ENCODE data around the gene PTPRN2. TPM values are rescaled to one million over a fixed set of nuclear protein-coding genes. Genes with fewer than 3 reads are reported as not detected.

The PTPRN2 gene
- total RNA-seq, 1 donor from 2014 or later = 0.72 TPM

GRCh38 chr7:157767506-157768197 lies 820.0 kb downstream of the PTPRN2 start:
- no peak for DNase-seq (ENCODE audit: low spot score)

GRCh38 chr7:157766098-157766497 lies 821.5 kb downstream of the PTPRN2 start:
- no peak for DNase-seq (ENCODE audit: low spot score)

DNA sequence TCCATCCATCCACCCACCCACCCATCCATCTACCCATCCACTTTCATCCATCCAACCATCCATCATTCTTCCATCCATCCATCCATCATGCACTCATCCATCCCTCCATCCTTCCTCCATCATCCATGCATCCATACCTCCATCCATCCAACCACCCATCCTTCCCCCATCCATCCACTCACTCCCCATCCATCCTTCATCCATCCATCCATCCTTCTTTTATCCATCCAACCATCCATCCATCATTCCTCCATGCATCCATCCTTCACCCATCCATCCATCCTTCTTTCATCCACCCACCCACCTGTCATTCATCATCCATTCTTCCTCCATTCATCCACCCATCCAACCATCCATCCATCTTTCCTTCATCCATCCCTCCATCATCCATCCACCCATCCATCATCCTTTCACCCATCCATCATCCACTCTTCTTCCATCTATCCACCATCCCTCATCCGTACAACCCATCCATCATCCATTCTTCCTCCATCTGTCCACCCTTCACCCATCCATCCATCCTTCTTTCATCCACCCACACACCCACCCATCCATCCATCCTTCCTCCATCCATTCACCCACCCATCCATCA lies 822.6 kb downstream of the PTPRN2 start:
- DNase-seq (ENCODE audit: low spot score) = no peak

DNA sequence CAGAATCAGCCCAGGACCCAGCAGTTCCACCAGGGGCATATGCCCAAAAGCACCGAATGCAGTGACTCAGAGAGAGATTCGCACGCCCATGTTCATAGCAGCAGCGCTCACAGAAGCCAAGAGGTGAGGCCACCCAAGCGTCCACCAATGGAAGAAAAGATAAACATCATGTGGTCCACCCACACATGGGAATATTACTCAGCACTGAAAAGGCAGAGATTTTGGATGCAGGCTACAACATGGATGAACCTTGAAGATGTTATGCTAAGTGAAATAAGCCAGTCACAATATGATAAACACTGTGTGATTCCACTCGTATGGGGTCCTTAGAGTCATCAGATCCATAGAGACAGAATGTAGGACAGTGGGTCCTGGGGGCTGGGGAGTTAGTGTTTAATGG lies 823.4 kb downstream of the PTPRN2 start:
- DNase-seq (ENCODE audit: low spot score) = no peak

DNA sequence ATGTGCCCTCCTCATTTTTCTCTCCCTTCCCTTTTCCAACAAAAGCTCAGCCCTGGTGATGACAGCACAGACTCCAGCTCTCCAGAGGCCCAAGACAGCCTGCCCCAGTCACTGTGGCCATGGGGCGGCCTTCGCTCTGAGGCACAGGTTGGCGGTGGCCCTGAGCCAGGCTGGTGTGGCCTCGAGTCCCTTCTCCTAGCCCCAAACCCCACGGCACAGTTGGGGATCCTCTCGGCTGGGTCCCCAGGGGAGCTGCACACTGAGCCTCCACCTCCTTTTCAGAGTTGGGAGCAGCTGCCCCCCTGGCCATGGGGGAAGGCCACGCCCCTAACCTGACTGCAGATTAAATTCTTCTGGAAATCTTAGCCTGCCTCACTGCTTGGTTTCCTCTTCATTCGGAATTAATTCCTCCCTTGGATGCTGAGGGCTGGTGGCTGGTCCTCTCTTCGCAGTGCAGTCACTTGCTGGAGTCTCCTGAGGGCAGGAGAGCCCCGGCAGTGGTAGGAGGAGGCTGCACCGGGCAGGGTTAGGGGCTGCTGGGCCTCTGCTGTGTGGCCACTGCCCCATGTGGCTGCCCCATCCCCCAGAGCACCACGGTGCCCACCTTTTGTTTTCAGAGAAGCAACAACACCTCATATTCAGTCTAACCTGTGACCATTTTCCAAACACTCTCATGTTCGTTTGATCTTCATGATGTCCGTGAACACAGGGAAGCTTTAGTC lies 824.2 kb downstream of the PTPRN2 start:
- no peak for DNase-seq (ENCODE audit: low spot score)

GRCh38 chr7:157762824-157763223 lies 824.8 kb downstream of the PTPRN2 start:
- no peak for DNase-seq (ENCODE audit: low spot score)

- no peak for DNase-seq (ENCODE audit: low spot score)
Measured at GRCh38 chr7:157760004-157760730, 827.5 kb downstream of the PTPRN2 start.

DNA sequence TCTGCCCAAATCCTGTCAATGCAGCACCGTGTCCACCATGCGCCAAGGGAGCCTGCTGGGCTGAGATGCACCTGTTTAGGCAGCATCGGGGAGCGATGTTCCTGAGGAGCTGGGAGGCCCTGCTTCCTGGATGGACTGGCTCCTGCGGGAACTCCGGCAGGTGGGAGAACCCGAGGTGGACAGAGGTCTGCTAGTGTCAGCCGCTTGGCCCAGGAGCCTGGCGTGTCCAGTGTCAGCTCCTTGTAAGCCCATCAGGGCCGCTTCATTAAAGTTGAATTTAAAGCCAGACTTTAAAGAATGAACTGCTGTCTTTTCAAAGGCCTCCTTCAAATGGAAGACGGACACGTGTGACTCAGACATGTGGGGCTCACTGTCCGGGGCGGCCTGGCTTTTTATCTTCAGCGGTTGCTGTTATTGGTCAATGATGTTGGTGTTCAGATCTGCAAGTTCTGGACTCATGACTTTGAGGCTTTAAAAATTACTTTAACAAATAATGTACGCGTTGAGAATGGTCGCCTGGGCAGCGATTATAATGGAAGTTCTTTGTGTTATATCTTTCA lies 828.3 kb downstream of the PTPRN2 start:
- no peak for DNase-seq (ENCODE audit: low spot score)

GRCh38 chr7:157758468-157759245 lies 829.0 kb downstream of the PTPRN2 start:
- no peak for DNase-seq (ENCODE audit: low spot score)

GRCh38 chr7:157757776-157758467 lies 829.7 kb downstream of the PTPRN2 start:
- no peak for DNase-seq (ENCODE audit: low spot score)

GRCh38 chr7:157757211-157757610 lies 830.4 kb downstream of the PTPRN2 start:
- no peak for DNase-seq (ENCODE audit: low spot score)

- no peak for DNase-seq (ENCODE audit: low spot score)
Measured at GRCh38 chr7:157755741-157756140, 831.9 kb downstream of the PTPRN2 start.

- no peak for DNase-seq (ENCODE audit: low spot score)
Measured at GRCh38 chr7:157754416-157754790, 833.2 kb downstream of the PTPRN2 start.

DNA sequence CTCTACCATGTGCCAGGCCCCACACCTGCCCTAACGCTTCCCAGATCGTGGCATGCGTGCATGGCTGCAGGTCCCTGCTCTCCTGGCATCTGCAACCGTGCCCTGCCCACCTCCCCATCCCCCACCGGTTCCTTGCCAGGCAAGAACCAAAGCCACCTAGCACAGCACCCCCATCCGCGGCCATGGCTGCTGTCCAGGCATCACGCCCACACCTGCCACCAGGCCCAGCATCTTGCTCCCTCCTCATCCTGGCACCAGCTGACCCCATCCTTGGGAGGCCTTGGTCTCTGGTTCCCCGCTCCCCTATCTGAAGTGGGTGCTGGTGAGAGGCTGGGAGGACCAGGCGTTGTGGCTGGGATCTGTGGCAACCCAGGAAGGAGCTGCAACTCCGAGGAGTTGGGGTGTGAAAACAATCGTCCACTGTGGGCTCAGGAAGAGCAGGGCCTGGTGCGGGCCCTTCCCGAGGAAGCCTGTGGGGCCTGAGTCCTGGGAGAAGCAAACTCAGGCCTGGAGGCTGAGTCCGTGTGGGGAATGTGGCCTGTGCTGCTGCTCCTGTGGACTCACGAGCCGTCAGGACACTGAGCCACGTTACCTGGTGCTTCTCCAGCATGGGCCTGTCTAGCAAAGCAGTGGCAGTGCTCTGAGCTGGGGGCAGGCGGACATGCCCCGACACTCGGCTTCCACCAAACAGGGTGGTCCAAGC lies 833.8 kb downstream of the PTPRN2 start:
- DNase-seq (ENCODE audit: low spot score) = no peak

DNA sequence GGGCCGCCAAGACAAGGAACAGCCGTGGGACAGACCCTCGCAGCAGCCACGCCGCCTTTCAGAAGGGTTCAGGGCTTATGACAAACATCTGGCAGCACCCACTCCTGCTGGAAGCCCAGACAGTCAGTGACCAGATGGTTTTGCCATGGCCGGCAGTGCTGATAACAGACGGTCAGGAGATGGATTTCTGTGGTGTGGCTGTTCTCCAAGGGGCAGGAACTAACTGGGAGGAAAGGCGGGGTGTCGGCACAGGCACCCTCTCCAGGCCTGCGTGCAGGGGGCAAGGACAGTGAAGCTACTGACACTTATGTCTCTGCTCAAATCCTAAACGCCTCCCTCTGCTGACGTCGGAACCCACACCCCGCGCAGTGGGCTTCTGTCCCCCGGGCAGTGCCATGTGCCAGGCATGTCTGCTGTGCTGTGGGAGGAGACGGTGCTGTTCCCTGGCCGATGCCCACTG lies 834.8 kb downstream of the PTPRN2 start:
- DNase-seq (ENCODE audit: low spot score) = peak; percentile 9

- no peak for DNase-seq (ENCODE audit: low spot score)
Measured at GRCh38 chr7:157751951-157752673, 835.5 kb downstream of the PTPRN2 start.

GRCh38 chr7:157751406-157751805 lies 836.2 kb downstream of the PTPRN2 start:
- no peak for DNase-seq (ENCODE audit: low spot score)

DNA sequence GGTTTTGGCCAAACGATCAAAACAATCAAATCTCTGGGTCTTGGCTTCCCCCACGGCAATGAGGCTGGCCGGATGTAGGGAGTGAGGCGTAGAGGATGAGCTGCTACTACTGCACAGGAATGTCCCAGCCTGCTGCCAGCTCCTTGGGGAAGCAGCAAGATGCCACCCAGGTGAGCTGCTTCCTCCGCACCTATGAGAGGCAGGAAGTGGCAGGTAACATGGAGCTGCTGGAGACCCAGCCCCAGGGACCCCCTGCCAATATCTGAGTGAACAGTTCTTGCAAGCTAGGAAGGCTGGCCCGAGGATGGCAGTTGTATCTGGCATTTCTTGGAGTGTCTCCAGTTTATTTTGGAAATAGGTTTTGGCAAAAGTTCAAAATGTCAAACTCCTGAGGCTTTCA lies 837.3 kb downstream of the PTPRN2 start:
- no peak for DNase-seq (ENCODE audit: low spot score)

All from umbilical cord (tissue), 2 donors.